ENCODE measurements around the gene PPL.

- TF ChIP-seq CTCF (IDR thresholded peaks at IDR 0.05) (no peak), POLR2A (IDR thresholded peaks at IDR 0.05) (no peak)
These were observed 56.9 kb downstream of the PPL start for GRCh38 chr16:4880006-4880580.

Data from right lobe of liver (tissue), 4 donors.